Measurements from ENCODE around the gene RPA1.
"Not testable (repeated sequence)": the region's sequence is repeated elsewhere in the genome, so short reads cannot be mapped to it uniquely, and the experiment has no call there.

The RPA1 gene

GRCh38 chr17:1878419-1879121 lies 48.8 kb downstream of the RPA1 start:
- no peak for DNase-seq (ENCODE audit: low read depth in 2 of 2)

DNA sequence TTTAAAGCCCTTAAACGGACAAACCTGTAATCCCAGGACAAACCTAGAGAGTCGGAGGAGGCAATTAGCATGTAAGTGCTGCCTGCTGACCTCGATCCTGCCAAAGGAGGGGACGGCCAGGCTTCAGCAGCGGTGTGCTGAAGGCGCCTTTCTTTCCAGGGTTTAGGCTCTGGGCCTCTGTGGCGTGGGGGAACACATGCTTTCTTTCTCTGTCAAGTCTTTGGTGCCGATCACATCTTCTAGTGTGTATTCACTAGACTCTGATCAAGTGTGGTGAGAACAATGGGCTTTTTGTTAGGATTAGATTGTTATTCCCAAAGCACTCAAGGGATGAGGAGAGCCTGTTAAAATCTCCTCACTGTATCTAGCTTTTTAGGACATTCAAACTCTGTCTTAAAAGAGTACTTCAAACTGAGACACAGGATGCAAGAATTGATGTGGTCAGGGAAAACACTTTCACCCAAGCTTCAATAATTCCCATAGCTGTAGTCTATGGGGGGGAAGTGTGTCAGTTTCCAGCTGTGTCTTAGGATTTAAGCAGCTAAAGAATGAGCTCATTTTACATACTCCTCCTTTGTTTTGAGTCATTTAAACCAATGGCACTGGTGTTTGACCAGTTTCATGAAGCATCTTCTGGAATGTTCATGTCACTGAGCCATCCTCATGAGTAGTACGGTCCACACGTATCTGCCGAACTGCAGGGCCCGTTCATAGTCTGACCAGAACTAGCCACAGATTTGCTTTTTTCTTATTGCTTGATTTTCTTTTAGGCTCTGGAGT lies 51.2 kb downstream of the RPA1 start:
- no peak for DNase-seq (ENCODE audit: low read depth in 2 of 2)

DNA sequence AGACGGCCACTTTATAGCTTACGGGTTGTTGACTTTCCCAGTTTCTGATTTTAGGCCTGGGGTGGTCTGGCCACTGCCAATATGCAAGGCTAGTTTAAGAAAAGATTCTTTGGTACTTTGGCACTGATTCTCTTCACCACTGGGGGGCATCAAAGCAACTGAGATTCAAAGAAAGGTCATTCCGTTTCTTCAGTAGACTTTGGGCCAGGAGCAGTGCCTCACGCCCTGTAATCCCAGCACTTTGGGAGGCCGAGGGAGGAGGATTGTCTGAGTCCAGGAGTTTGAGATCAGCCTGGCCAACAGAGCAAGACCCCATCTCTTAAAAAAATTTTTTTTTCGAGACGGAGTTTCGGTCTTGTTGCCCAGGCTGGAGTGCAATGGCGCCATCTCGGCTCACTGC lies 53.0 kb downstream of the RPA1 start:
- DNase-seq (ENCODE audit: low read depth in 2 of 2) = no peak

DNA sequence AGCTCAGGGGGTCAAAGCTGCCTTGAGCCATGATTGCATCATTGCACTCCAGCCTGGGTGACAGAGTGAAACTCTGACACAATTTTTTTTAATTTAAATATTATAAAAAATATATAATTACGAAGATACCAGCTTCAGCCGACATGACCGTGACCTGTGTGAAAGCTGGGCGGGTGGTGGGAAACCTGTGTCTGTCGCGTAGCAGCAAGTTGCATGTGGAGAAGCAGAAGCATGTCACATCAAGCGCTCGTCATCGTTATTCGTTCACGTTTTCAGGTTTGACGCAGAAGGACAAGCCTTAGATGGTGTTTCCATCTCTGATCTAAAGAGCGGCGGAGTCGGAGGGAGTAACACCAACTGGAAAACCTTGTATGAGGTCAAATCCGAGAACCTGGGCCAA lies 53.7 kb downstream of the RPA1 start:
- no peak for DNase-seq (ENCODE audit: low read depth in 2 of 2)

GRCh38 chr17:1888741-1889140 lies 58.9 kb downstream of the RPA1 start:
- no peak for DNase-seq (ENCODE audit: low read depth in 2 of 2)

DNA sequence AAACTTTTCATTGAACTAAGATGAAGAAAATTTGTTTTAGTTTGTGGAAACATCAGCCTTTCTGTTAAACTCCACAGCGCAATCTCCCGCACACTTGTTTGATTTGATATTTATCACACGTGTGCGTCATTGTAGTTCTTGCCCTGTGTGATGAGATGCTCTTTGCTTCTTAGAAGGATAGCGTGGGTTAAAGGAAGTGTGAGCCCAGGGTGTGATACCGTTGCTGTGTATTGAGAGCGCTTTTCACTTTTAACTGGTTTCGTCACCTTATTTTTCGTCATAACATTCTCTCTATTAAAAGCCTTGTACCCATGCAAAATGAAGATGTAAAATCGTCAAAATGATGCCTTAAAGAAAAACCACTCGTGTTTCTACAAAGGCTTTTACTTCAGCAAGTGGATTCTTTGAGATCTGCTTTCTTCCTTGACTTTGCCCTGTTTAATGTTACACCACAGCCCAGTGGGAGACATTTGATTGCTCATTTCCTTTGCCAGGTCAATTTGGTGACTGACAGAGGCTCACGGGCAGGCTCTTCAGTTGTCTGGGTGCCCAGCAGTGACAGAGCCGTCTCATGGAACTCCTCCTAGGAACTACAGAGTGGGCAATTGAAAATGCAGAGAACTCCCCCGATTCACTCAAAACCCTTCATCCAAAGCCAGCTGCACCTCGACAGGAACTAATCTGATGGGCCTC lies 61.1 kb downstream of the RPA1 start:
- peak in 1 of 2 donors; percentile 13 for DNase-seq (ENCODE audit: low read depth in 2 of 2)

- no peak for DNase-seq (ENCODE audit: low read depth in 2 of 2)
These were observed 65.0 kb downstream of the RPA1 start for GRCh38 chr17:1894753-1895339.

- not testable (repeated sequence) for DNase-seq (ENCODE audit: low read depth in 2 of 2)
These were observed 65.7 kb downstream of the RPA1 start for GRCh38 chr17:1895479-1895878.

DNA sequence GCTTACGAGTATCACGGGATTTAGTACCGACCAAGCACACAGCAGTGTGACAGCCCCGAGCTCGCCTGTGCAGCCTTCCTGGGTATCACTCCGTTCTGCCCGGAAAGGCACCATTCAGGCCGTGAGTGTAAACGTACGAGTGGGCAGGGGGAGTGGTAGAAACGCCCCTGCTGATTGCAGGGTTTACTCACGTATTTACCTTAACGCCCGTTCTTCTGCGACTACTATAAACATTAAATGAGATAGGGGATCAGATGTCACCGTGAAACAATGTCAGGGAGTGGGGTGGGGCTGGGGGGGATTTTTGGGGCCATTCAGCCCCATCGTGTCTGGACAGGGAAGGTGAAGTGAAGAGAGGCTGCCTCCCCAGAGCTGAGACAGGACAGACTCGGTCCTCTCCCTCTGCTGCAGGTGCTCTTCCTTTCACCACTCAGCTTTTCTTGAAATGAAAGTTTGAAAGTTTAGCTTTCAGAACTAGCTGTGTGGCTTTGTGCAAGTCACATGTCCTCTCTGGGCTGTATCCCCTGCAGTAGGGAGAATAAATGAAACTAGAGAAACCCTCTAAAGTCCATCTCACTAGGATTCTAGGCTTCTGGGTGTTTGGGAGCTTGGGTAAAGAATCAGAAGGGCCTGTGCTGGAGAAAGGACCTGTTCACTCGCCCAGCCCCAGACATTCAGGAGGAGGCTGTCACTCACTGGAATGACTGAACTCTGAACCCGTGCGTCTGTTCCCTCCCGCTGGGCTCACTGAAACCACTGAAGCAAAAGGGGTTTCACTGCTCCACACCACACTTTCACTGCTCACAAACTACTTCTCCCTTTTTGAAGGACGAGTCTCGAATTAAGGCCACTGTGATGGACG lies 66.7 kb downstream of the RPA1 start:
- DNase-seq (ENCODE audit: low read depth in 2 of 2) = no peak

DNA sequence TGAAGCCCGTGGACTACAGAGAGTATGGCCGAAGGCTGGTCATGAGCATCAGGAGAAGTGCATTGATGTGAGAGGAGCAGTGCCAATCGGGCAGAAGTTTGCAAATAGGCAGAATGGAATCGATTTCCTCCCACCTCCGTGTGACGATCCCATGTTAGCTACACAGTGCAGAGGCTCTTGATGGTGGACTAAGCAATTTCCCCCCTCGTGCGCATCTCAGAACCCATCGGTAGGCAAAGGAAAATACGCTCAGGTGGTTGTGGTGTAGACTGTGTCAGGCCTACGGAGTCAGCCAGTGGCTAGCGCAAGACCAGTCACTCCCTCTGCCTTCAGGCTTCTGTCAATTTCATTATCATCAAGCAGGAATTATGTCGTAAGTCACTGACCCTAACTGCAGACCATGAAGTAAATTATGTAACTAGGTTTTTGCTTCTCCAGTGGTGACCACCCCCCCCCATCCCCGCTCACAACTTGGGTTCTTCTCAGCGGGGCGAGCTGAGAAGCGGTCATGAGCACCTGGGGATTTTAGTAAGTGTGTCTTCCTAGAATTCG lies 67.4 kb downstream of the RPA1 start:
- DNase-seq (ENCODE audit: low read depth in 2 of 2) = no peak

DNA sequence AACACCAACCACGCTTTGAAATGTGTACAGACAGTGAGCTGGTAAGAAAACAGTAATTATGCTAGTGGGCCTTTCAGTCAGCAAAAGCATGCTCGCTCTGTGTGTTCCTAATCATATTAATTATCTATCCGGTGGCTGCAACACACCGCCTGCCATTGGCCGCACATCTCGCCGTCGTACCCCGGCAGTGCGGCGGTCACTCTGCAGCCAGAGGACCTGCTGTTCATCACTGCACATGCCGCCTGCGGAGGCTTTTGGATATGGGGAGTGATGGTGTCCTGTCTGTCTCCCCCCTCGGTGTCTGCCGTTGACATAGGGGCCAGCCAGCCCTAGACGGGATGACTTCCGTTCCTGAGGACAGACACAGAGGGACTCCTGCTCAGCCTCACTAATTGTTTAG lies 68.5 kb downstream of the RPA1 start:
- no peak for DNase-seq (ENCODE audit: low read depth in 2 of 2)

- no peak for DNase-seq (ENCODE audit: low read depth in 2 of 2)
These were observed 69.1 kb downstream of the RPA1 start for GRCh38 chr17:1898872-1899271.

DNA sequence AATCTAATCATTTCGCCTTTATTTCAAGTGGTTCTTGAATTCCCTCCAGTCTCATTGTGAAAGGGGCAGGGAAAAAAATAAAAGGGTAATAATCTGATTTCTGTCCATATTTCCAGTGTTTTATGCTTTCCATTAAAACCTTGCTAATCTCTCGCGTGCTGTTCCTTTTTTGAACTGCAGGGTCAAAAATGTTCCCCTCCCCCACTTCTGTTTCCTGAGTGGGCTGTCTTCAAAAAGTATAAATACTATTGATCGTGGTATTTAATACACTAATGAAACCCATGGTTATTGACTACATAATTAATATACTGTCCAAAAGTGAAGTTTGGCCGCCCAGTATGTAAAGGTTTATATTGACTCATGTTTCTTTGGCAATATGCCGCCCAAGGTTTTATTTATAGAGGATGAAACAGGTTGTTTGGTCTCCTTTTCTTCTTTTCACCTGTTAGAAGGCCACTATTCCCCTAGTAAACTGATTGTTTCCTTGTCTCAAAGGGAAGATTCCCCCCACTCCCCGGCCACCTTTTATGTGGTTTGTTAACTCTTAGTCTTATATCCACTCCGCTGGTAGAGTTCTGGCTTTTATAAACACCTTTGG lies 69.7 kb downstream of the RPA1 start:
- no peak for DNase-seq (ENCODE audit: low read depth in 2 of 2)

GRCh38 chr17:1904273-1905182 lies 74.7 kb downstream of the RPA1 start:
- no peak for DNase-seq (ENCODE audit: low read depth in 2 of 2)

DNA sequence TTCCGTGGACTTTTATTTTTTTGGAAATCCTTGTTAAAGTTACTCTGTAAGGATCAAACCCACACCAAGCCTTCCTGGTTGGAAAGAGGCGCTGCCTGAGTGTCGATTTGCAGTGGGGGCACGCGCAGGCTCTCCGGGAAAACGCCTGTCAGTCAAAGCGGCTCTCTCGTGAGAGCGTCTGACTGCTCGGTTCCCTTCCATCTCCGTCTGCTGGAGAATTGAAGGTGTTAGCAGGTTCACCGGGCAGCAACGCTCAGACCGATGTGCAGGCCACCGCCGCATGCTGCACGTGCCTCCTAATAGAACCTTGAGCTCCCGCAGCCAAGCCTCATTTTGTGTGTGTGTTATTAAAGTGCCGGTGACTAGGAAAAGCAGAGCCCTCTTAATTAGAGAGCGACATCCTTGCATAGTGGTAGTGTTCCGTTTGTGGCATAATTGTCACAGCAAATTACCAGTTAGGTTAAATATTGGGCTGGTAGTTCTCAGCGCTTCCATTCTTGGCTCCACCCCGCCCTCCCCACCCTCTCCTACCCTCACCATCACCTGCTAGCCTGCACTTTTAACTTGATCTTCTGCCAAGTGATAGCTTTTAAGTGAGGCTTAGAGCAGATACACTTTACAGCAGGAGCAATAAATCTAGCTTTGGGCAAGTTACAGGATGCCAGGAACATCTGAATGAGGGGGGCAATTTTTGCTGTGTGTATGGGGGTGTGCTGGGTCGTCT lies 75.5 kb downstream of the RPA1 start:
- DNase-seq (ENCODE audit: low read depth in 2 of 2) = no peak

DNA sequence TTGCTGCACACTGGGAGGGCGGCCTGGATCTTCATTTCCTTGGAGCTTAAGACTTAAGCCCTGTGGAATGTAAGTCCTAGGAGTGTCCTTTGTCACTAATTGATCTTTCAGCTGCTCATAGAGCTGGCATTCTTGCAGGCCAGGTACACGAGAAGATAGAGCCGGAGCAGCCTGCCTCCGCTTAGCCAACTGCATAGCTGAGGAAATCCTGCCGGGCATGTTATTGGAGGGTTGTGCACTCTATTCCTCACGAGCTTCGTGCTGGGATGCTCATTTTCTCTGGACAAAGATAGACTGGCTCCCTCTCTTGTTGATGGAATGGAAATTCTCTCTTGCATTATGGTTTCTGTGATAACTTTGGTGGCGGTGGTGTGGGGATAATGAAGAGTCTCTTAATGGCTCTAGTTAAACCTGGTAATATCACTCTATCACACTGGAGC lies 76.9 kb downstream of the RPA1 start:
- DNase-seq (ENCODE audit: low read depth in 2 of 2) = no peak

DNA sequence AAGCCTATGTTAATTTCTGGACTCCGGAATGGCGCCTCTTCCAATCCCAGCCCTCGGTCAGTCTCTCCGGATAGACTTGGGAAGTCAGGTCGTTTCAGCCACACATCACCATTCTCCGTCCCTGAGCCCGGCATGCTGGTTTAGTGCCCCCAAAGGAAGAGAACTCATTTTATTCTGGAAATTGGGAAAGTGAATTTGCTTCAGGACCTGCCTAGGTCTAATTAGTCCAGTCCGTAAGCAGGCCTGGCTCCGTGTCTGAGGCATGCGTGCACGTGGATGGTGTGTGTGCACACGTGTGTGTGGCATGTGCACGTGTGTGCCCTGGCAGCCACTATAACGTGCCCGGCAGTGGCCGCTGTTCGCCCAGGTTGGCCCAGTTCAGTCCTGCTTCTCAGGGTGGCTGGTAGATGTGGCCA lies 77.4 kb downstream of the RPA1 start:
- no peak for DNase-seq (ENCODE audit: low read depth in 2 of 2)

- DNase-seq (ENCODE audit: low read depth in 2 of 2) = no peak
These were observed 78.3 kb downstream of the RPA1 start for GRCh38 chr17:1907909-1908698.
